GM19468 (cell line): Measurements from ENCODE around the gene KPNA6.

Source experiments
- ATAC-seq: cut with Tn5 transposase; IDR thresholded peaks from one replicate; pipeline ENCODE4 v1.9.1; 2021; ENCODE audit warnings: mild to moderate bottlenecking, moderate library complexity, moderate number of reproducible peaks; ENCODE audit not compliant: unreplicated experiment; ENCODE audit errors: extremely low read depth

Gene KPNA6

DNA sequence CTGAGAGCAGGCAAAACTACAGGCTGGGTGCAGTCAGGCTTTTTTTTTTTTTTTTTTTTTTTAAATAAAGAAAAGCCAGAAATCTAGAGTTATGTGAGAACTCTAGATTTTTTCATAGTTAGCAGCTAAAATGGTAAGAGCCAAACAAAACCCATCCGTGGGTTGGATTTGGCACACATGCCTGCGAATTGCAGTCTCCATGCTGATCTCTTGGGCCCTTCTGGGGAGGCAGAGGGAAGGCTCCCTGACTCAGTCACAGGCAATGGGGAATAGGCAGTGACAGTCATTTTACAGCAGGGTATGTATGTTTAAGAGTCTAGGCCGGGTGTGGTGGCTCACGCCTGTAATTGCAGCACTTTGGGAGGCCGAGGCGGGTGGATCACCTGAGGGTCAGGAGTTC is 74.2 kb downstream of the KPNA6 start:
- ATAC-seq = no peak

DNA sequence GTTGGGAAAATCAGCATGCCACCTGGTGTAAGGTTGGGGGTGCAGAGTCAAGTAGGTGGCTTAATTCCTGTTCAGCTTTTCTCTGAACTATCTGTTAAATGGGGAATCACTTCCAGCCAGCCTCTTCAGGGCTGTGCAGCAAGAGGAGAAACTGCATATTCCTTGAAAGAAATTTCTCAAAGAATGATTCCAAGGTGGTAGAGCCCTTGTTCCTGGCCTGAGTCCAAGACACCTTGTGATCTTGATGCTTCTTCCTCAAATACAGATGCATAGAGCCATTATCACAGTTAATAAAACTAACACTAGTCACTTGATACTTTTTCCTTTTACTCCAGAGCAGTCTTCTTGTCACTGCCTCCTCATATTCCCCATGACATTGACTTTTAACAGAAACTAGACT is 76.8 kb downstream of the KPNA6 start:
- no peak for ATAC-seq

DNA sequence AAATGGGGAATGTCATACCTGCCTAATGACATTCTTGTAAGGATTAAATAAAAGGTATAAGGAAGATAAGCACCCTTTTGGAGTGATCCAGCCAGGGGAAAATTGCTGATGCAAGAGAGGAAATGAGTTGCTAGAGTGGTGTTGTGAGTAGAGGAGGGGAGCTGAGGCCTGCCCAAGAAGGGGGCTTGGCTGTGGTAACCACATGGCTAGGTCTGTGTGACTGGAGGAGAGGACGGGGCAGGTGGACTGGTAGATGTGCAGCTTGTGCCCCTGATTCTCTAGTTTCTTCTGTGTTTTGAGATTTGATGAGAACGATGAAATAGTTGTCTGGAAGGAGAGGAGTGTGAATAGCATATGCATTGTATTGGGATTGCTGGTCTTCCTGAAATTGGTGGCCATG is 78.2 kb downstream of the KPNA6 start:
- ATAC-seq = no peak

DNA sequence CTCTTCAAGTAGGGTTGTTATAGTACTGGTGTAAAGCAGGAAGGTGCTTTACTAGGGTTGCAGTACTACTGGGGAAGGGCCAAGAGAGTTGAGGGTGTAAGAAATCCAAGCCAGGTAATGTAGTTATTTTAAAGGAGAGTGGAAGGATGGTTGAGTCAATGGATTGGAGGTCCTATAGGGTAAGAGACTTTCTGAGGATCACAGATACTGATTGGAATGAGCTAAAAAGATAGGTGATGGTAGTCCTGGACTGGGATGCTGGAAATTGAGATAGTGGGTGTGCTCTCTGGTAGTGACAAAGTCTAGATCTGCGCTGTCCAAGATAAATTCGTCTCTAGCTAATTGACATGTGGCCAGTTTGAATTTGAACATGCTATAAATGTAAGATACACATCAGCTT is 78.6 kb downstream of the KPNA6 start:
- ATAC-seq = no peak

DNA sequence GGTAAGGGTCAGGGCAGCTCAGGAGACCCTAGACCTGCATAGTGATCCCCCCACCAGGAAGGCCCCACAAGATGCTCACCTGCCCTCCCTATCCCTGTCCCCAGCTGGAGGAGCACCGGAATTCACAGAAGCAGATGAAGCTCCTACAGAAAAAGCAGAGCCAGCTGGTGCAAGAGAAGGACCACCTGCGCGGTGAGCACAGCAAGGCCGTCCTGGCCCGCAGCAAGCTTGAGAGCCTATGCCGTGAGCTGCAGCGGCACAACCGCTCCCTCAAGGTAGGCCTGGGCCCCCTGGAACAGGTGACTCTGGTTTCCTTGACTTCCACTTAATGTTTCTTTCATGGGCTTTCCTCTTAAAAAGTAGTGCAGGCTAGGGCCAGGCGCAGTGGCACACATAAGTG is 80.0 kb downstream of the KPNA6 start:
- no peak for ATAC-seq

DNA sequence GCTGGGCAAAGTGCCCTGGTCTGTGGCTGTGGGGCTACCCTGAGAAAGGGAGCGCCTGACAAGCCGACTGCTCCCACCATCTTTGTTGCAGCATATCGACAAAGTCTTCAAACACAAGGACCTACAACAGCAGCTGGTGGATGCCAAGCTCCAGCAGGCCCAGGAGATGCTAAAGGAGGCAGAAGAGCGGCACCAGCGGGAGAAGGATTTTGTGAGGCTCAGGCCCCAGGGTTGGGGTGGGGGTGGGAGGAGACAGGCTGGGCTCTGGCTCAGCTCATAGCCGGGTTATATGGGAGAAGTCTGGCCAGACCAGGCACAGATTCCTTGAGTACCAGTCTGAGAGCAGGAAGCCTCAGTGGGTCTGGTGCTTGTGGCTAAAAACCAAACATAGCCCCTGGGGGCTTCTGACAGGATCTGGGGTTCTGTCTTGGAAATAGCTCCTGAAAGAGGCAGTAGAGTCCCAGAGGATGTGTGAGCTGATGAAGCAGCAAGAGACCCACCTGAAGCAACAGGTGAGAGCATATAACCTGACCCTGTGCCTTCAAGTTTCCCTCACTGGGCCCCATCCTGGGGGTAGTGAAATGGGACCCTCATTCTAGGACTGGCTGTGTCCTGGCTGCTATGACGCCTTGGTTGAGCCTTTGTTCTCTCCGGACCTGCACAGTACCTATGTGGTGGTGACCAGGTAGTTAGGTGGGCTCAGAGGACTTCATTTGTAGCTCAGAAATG is 84.5 kb downstream of the KPNA6 start:
- no peak for ATAC-seq

DNA sequence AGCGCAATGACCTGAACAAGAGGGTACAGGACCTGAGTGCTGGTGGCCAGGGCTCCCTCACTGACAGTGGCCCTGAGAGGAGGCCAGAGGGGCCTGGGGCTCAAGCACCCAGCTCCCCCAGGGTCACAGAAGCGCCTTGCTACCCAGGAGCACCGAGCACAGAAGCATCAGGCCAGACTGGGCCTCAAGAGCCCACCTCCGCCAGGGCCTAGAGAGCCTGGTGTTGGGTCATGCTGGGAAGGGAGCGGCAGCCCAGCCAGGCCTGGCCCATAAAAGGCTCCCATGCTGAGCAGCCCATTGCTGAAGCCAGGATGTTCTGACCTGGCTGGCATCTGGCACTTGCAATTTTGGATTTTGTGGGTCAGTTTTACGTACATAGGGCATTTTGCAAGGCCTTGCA is 87.1 kb downstream of the KPNA6 start:
- ATAC-seq = no peak

DNA sequence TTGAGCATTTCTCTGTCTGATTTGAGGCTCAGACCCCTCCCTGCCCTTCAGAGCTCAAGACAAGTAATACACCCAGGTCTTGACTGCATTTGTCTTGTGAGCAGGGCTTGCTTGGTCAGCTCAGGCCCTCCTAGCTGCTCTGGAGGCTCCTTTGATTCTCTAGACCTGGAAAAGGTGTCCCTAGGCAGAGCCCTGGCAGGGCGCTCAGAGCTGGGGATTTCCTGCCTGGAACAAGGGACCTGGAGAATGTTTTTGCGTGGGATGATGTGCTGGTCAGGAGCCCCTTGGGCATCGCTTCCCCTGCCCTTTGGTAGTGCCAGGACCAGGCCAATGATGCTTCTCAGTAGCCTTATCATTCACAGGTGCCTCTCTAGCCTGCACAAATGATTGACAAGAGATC is 87.7 kb downstream of the KPNA6 start:
- no peak for ATAC-seq

DNA sequence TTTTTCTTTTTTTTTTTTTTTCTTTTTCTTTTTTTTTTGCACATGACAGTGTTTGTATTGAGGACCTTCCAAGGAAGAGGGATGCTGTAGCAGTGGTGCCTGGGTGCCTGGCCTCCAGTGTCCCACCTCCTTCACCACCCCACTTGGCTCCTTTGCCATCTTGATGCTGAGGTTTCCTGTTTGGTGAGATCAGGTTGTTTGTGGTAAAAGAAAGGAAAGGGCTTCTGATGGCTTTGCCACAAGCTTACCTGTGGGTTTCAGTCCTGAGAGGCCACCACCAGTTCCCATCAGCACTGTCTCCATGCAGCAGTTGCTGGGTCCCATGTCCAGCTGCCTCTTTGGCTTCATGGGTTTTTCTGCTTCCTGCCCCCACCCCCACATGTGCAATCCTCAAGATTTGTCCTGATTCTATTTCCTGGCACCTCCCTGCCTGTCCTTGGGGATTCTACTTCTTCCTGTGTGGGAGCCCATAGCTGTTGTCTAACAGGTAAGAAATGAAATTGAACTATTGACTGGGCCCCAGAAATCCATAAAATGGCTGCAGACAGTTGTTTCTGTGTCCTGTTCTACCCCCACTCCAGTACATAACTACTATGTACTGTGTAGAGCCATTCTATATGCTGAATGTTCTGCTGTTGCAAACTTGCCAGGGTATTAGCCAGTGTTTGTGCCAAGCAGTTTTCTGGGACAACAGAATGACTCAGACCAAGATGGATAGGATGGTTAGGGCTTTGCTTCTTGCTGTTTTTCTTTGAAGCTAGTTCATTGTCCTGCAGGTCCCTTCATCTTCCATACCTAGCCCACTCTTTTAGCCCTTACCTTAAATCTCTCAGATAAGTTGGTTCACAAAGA is 88.3 kb downstream of the KPNA6 start:
- ATAC-seq = no peak

DNA sequence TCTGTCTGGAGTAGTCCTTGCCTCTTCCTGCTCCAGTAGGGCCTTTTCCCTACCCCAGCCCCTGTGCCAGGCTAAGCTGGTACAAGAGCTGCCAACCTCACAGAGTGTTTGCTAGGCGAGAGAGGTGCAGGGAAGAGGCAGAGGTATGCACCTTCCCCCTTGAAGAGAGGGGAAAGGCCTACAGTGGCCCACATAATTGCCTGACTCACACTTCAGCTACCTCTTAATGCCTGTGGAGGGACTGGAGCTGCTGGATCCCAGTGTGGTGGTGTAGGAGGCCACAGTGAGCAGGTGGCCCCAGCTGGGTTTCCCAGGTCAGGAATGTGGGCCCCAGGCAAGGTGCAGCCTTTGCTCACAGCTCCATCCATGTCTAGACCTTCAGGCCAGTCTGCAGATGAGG is 89.2 kb downstream of the KPNA6 start:
- ATAC-seq = no peak

DNA sequence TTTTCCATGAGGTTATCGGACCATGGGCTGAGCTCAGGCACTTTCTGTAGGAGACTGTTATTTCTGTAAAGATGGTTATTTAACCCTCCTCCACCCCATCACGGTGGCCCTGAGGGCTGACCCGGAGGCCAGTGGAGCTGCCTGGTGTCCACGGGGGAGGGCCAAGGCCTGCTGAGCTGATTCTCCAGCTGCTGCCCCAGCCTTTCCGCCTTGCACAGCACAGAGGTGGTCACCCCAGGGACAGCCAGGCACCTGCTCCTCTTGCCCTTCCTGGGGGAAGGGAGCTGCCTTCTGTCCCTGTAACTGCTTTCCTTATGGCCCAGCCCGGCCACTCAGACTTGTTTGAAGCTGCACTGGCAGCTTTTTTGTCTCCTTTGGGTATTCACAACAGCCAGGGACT is 90.0 kb downstream of the KPNA6 start:
- ATAC-seq = no peak

DNA sequence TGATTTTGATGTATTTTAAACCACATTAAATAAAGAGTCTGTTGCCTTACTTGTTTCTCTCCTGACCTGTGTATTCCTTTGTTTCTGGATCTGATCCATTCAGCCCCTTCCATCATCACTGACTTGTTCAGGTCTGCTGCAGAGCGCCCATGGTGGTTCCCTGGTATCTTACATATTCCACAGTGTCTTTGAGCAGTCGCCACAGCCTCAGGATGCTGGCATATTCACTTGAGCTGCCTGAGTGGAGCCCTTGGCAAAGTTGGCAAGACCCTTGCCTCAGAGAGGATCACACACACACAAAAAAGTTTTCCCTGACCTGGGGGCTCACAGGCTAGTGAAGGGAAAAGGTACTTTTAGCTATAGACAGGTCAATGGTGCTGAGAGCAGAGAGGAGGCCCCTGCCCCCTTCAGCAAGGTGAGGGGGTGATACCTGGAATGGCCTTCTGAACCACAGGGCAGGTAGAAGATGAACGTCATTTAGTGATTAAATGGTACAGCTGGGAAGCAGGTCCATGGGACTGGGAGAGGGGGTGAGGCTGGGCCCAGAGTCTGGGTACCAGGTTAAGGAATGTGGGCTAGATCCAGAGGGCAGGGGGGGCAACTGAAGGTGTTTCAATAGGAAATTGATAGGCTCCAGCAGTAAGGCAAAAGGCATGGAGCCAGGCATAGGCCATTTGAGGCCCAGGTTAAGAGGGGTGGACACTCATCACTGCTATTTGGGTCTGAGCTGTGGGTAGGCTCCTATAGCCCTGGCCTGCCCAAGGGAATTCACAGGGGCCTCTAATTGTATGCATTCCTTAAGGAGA is 90.6 kb downstream of the KPNA6 start:
- no peak for ATAC-seq

DNA sequence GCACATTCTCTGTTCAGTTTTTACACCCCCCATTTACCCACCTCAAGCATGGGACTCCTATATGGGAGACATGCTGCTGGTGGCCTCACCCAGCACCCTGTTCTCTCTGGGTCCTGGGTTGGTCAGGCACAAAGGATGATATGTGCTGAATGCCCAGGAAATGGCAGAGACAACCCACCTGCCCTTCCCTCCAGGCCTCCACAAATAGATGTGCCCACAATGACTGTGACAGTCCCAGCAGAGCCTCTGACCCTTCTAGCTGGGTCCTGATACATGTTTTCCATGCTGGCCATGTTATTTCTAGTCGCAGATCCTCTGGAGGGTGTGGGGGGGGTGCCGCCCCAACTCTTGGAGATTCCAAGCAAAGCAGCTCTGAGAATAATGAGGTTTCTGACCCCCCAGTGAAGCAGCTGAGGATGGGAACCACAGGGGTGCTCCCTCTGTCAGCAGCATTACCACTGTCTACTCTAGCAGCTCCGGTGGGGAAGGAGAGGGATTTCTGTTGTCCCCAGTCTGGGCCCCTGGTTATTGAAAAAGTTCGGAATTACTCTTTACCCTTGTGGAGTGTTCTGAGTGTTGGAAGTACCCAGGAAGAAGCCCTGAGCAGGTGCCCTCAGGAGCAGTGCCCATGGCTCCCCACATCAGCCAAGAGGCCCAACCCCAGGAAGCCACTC is 91.3 kb downstream of the KPNA6 start:
- ATAC-seq = no peak

DNA sequence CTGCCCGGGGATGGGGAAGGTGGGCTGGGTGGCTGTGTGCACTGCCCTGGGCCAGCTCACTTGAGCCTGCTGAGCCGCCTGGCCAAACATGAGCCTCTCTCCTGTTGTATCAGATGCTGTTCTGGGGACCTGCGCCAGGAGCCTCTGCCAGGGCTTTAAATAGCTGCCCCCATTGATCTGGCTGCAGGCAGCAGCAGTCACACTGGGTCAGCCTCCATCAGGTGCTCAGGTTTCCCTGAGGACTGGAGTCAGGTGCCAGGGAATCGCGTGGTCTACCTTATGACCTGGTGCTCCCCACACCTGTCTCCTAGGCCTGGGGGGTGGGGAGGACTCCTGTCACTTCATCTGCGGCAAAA is 91.8 kb downstream of the KPNA6 start:
- ATAC-seq = no peak

DNA sequence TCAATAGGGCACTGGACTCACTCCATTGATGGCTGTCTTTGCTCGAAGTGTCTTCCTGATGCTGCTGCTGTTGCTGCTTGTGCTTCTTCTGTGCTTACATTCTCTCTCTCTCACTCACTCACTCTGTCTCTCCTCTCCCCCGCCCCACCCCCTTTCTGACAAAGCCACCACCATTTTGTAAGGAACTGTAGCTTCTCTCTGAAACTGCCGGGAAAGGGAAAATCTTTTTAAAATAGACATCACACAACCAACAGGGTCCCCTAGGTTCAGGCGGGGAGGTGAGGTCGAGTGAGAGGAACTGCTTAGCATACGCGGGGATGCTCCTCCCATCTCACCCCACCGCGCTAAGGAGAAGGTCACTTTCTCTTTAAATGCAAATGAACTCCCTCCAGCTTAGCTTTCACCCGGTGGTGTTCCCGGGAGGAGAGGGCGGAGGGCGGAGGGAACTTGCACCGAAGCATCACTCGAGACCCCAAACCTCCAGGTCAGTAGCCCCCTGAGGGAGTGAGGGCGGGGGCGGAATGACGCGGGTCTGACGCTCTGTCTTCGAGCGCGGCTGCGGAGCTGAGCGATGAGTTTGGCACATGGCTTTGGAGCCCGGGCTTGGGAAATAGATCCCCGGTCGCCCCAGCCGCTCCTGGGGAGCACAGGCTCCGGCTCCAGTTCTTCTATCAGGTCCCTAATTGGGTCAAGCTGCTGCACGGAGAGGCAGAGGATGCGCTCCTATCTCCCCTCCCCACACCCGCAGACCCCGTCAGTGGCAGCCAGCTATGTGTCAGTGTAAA is 92.6 kb downstream of the KPNA6 start, which contains the start of gene CCDC28B:
Gene CCDC28B, plus strand, starts transcription at position 370 of the 785 bp plus-strand sequence. CDS start 1,341 bp downstream, outside the sequence.
- ATAC-seq = no peak

DNA sequence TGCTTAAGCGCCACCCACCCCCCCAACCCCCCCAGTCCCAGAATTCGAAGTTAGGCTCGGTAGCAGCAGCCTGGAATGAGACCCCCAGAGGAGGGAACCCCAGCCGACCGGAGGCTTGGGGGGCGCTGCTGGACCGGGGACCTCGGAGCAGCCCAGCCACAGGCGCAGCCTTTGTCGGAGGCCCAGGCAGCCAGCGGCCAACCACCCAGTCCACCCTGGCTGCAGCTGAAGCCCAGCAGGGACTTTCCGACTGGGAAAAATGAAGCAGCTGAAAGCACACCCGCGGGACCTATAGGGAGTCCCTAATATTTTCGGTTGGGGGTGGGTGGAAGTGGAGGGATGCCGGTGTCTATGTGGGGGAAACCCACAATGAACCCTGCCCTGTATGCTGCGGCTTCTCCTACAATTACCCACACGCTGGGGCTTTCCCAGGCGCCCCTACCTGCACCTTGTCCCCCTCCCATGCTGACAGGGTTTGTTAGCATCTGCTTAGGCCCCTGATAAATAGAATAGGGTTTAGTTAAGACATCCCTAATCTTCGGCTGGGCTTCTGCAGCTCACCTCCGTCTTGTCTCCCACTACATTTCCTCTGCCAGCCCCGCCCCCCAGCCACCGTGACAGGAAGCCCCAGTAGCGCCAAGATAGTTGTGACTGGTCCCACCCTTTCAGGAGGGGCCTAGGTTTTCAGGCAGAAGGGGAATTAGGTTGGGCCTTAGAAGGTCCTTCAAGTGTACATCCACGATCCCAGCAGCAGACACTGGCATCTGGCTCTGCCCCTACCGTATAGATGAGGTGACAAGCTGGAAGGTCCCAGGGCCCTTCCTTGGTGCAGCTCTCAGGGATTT is 93.4 kb downstream of the KPNA6 start:
- ATAC-seq = no peak

DNA sequence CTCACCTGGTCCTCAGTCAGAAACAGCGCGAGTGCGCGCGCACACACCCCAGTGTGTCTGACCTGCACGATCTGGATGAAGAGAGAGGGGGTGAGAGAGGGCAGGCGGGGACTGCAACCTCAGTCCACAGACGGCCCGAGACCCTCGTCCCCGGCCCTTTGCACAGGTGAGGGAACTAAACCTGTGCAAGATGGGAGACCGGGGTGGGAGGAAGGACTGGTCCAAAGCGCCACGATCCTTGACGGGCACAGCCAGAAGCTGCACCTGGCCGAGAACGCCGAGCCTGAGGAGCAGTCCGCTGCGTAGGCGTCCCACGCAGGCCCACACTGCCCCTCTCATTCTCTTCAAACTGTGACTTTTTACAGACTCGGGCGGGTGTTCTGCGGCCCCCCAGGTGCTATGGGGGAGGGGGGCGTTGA is 97.1 kb downstream of the KPNA6 start:
- no peak for ATAC-seq
